T-helper 9 cell (primary cell): ENCODE data around the gene PRSS38.
"Not testable (repeated sequence)": the region's sequence is repeated elsewhere in the genome, so short reads cannot be mapped to it uniquely, and the experiment has no call there.

Experiments
- DNase-seq: peaks from one replicate; pipeline ENCODE4 v3.0.0-alpha.2; 2020

Gene PRSS38

GRCh38 chr1:227846265-227846858 lies 30.9 kb downstream of the PRSS38 start:
- DNase-seq = no peak

GRCh38 chr1:227847046-227847445 lies 31.6 kb downstream of the PRSS38 start:
- DNase-seq = not testable (repeated sequence)

- no peak for DNase-seq
Observed at GRCh38 chr1:227848430-227848932, 33.0 kb downstream of the PRSS38 start.

- DNase-seq = no peak
Observed at GRCh38 chr1:227849251-227849650, 33.8 kb downstream of the PRSS38 start.

- DNase-seq = no peak
Observed at GRCh38 chr1:227854189-227854588, 38.7 kb downstream of the PRSS38 start.

- no peak for DNase-seq
Observed at GRCh38 chr1:227855687-227856086, 40.2 kb downstream of the PRSS38 start.

GRCh38 chr1:227856147-227856858 lies 40.8 kb downstream of the PRSS38 start:
- DNase-seq = no peak

GRCh38 chr1:227864882-227865281 lies 49.4 kb downstream of the PRSS38 start:
- DNase-seq = no peak

GRCh38 chr1:227869279-227869842 lies 53.9 kb downstream of the PRSS38 start:
- no peak for DNase-seq

- no peak for DNase-seq
Observed at GRCh38 chr1:227869851-227870305, 54.4 kb downstream of the PRSS38 start.

- no peak for DNase-seq
Observed at GRCh38 chr1:227870366-227870765, 54.9 kb downstream of the PRSS38 start.

GRCh38 chr1:227871892-227872291 lies 56.4 kb downstream of the PRSS38 start:
- not testable (repeated sequence) for DNase-seq

- DNase-seq = not testable (repeated sequence)
Observed at GRCh38 chr1:227877810-227878209, 62.3 kb downstream of the PRSS38 start.

- no peak for DNase-seq
Observed at GRCh38 chr1:227880342-227880924, 65.0 kb downstream of the PRSS38 start.

- DNase-seq = no peak
Observed at GRCh38 chr1:227883073-227883520, 67.6 kb downstream of the PRSS38 start.

- no peak for DNase-seq
Observed at GRCh38 chr1:227883641-227884301, 68.3 kb downstream of the PRSS38 start.

GRCh38 chr1:227884370-227885134 lies 69.1 kb downstream of the PRSS38 start:
- DNase-seq = no peak

- no peak for DNase-seq
Observed at GRCh38 chr1:227885135-227885647, 69.7 kb downstream of the PRSS38 start.

- no peak for DNase-seq
Observed at GRCh38 chr1:227885648-227886502, 70.4 kb downstream of the PRSS38 start.

GRCh38 chr1:227886503-227886961 lies 71.1 kb downstream of the PRSS38 start:
- DNase-seq = no peak
